HG02973 (cell line): ENCODE results near the gene TCF3.
"Not testable (repeated sequence)": the region's sequence is repeated elsewhere in the genome, so short reads cannot be mapped to it uniquely, and the experiment has no call there.

ENCODE experiments used
- ATAC-seq: cut with Tn5 transposase; IDR thresholded peaks from one replicate; pipeline ENCODE4 v1.9.1; 2021; ENCODE audit warnings: moderate library complexity; ENCODE audit not compliant: unreplicated experiment

TCF3 gene

DNA sequence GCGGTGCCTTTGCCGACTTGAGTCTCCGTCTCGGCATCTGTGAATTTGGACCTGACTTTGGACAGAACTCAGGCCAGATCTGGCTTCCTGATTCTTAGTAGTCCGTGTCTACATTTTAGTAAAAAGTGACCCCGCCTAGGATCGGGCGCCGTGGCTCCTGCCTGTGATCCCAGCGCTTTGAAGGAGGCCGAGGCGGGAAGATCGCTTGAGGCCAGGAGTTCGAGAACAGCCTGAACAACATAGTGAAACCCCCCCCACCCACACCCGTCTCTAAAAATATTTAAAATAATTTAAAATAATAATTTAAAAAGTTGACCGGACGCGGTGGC lies 849 bp upstream of the TCF3 start:
- no peak for ATAC-seq

DNA sequence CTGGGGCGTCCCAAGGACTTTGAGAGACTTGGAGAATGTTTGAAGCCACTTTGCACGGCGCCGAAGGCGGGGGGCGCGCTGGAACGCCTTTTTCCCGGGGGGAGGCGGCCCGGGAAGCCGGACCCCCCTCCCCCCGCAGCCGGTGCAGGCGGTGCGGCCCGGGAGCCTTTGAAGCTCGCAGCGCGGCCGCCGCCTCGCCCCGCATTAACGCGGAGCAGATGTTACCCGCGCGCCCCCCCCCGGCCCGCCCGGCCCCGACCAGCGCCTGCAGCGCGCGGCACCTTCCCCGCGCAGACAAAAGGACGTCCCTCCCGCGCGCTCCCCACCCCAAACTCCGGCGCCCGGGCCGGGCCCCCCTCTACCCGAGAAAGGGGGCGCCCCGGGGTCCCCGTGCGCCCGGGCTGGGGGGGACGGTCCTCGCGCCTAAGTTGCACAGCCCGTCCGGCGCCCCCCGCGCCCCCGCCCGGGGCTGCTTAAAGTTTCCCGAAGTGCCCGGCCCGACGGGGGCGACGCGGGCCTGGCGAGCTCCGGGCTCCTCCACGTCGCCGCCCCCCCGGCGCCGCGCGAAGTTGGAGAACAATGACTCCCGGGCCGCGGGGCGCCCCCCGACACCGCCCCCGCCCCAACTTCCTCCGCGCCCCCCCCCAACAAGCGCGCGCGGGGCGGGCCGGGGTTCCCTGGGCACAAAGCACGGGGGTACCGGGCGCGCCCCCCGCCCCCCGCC lies 685 bp downstream of the TCF3 start:
- no peak for ATAC-seq

DNA sequence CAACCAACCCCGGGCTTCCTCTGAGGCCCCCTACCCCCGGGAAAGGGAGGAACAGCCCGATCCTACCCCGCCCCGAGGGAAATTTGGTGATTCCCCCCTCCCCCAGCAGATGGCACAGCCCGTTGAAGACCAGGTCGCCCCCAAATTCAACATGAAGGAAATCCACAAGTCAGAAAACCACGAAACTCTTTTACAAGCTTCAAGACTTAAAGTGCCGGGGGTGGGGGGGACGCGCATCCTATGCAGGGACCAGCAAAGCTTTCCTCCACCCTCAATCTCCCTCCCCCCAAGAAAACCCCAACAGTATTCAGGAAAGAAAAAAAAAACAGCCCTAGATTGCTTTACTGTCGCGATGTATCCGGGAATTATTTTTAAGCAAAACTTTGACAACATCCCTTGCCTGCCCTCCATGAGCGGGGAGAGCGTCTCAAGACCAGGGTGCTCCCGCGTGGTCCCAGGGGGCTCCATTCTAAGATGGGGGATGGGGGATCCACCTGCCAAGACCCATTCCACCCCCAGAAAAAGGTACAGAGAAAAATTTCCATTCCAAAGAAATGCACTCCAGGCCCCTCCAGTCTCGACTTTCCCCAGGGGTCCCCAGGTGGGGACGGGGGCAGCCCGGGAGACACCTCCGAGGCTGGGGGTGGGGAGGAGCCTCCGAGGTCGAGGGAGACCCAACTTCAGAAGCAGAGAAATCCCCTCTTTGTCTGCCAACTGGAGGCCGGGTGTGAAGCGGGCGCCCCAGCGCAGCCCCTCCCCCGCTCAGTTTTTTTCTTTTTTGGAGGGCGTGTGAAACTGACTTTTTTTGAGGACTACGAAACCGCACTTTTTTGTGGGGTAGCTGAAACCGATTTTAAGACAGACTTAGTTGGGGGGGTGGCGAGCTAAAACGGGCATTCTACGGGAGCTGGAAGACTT lies 1.5 kb downstream of the TCF3 start:
- no peak for ATAC-seq

DNA sequence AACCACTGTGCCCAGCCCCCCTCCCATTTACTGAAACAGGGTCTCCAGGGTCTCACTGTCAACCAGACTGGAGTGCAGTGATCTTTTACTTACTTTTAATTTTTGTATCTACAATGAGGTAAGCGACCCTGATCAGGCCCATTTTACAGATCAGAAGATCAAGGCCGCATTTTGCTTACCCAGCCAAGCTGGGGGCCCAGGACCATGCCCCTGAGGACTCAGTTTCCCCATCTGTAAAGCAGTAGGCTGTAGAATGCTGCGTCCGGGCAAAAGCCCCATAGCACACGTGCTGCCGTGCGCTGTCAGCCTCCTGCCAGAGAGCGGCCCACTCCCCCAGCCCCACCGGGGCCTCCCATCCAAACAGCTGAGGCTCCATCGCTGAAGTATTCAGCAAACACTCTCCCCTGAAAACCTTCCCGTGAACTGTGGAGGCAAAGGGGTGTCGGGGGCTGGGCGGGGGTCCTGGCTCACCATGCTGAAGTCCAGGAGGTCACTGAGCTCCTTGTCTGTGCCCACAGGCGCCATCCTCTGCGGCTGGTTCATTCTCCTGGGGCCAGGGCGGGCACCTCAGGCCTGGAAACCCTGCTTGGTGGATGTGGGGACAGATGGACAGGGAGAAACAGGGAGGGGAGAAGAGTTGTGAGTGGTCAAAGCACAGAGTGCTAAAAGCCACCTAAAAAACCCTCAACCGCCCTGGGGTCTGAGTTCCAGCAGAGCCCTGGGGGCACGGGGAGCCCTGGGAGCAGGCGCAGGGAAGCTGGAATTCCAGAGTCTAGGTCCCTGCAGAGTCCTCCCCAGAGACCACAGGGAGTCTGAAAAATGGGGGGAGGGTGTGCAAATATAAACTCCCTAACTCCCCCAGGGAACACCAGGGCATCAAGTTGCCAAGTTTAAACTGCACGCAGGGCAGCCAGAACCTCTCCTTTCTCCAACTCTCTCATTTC lies 2.4 kb downstream of the TCF3 start:
- no peak for ATAC-seq

DNA sequence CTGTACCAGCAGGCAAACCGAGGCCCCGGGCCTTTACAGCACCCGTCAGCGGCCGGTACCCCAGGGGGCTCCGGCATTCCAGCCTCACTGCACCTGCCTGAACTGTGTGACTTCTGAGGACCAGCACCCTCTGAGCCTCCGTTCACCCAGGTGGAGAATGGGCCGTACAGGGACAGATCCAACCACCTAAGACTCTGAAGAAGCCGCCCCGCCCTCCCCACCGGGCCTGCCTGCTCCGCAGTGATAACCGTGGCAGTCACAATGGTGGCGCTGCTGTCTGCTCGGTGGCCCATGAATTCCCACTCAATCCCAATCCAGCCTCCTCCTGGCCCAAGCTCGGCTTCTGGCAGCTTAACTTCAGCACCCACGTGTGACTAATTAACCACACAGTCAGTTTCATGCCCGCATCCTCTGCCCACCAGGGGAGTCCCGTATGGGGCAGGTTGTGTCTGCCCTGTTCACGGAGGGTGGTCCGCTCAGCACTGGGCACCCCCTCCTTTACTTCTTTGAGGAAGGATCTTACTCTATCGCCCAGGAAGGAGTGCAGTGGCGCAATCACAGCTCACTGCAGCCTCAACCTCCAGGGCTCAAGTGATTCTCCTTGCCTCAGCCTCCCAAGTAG lies 3.4 kb downstream of the TCF3 start:
- ATAC-seq: no peak

DNA sequence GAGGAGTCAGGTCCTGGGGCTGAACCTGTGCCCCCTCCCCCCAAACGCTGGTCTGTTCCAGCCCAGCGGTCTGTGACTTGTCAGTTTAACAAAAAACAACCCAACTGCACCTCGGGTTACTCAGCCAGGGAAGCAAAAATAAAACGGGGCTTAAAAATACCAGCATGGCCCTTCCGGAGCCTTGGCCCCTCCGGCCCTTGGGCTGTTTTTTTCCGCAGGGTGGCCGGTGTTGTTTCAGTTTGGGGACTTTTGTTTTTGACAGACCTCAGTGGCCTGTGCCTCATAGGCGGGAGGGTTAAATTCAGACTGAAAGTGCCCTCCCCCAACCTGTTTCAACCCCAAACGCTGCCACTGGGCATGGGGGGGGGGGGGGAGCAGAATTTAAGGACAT lies 4.0 kb downstream of the TCF3 start:
- no peak for ATAC-seq

DNA sequence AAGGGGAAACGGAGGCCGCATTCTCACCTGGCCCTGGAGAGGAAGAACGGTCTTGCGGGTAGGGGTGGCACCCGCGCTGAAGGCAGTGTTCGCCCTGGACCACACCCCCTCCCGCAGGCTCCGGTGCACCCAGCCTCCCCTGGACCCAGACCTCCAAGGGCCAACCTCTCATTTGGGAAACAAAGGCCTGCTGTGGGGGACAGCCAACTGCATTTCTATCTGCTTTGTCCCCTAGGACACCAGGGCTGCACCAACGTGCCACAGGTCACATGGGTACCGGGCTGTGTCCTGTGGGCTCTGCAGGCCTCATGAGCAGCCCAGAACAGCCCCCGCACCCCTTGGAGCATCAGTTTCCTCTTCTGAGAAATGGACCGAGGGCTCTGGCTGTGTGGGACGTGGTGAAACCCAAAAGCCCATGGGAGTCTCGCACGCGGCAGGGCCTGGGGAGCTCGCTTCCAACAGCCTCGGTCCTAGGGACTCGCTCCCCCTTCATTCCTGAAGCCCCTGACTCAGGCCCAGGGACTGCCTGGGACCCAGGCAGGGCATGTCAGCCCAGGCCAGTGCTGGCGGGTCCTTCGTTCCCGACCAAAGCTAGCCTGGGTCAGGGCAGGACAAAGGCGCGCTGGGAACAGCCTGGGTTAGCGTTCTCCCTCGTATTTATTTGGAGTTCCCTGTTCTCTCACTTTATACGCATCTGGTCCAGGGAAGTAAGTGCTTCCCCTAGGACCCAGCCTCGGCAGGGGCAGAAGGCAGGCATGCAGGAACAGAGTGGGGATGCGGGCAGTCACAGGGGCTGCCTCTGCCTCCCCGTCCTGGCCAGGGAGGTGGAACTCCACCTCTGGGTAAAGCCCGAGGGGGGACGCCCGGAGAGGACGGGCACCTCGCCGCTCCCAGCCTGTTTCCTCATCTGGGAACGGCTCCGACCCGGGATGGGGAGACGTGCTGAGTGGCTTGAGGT lies 4.6 kb downstream of the TCF3 start:
- ATAC-seq: no peak

DNA sequence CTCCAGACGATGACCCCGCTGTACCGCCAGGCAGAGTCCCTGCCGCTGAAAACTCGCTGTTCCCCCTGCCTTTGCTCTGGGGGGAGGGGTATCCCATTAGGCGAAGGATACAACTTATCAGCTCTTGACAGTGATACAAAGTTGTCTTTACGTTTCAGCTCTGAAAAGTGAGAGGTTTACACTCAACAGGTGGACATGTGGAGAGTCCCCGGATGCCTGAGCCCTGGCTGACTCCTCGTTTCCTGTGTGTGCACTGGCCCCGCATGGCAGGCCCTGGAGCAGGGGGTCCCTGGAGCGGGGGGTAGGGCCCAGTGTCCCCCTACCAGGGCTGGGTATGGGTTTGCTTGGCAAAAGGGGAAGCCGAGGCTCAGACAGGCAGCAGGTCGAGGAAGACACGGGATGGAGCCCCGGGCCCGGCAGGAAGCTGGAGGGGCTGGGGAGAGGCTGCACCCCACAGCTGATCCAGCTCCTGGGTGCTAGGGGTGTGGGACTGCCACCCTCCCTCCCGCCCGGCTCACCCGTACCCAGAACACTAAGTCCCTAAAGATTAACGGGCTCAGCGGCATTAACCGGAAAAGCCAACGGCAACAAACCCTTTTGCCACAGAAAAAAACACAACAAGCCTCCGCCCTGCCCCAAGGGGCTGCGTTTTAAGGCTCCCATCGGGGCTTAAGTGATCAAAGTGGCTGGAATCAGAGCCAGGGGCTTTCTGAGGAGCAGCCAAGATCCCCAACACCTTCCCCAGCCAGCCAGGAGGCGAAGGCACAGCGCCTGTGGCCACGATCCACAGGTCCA lies 5.6 kb downstream of the TCF3 start:
- ATAC-seq: no peak

DNA sequence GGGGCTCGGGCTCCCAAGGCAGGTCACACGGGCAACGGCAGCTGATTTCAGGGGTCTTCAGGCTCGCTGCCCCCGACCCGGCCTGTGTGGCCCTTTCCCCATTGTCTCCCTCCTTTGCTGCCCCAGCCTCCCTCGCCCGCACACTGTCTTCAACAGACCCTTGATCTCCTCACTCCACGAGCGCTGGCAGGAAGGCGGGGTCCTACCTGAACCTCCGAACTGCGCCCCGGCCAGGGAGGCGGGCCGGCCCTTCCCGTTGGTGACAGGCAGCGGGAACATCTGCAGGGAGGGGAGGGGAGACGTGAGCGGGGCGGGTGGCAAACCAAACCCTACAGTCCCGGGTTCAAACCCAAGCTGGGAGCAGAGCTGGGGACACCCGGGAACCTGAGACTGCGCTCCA lies 6.3 kb downstream of the TCF3 start:
- no peak for ATAC-seq

DNA sequence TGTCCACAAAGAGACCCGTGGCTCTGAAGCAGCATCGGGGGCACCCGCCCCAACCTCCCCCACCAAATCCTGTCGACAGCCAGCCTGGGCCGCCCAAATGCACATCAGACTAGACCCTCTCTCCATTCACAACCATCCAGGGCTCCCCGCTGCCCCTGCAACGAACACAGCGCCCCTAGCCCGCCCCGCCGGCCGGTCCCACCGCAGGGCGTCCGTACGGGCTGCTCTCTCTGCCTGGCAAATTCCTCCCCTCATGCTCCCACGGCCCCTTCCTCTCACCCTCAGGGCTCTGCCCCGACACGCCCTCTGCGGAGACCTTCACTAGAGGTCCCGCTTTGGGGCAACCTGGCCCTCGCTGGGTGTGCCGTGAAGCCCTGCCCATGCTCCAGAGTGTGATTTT lies 7.1 kb downstream of the TCF3 start:
- ATAC-seq: no peak

DNA sequence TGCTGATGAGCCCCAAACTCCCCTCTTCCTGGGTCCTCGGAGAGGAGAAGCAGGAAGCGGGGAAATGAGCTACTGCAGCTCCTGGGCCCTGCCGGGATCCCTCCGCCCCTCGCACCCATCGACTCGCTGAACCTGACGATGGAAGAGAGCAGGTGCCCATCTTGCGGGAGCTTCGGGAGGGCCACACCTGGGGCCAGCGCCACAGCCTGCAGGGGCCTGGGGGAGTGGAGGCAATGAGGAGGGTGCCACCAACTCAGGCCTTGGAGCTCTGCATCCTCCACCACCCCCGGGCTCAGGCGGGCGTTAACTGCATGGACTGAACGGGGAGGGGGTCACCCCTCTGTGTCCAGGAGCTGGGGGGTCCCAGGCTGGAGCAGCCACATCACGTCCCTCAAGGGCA lies 8.3 kb downstream of the TCF3 start:
- no peak for ATAC-seq

DNA sequence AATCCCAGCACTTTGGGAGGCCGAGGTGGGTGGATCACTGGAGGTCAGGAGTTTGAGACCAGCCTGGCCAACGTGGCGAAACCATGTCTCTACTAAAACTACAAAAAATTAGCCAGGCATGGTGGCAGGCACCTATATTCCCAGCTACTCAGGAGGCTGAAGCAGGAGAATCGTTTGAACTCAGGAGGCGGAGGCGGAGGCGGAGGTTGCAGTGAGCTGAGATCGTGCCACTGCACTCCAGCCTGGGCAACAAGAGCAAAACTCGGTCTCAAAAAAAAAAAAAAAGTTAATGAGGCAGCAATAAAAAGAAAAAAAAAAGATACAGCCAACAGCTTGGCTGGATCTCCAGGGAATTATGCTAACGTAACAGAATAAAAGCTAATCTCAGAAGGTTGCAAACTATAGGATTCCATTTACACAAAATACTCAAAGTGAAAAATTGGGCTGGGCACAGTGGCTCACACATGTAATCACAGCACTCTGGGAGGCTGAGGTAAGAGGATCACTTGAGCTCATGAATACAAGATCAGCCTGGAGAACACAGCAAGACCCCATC lies 11.4 kb downstream of the TCF3 start:
- not testable (repeated sequence) for ATAC-seq

DNA sequence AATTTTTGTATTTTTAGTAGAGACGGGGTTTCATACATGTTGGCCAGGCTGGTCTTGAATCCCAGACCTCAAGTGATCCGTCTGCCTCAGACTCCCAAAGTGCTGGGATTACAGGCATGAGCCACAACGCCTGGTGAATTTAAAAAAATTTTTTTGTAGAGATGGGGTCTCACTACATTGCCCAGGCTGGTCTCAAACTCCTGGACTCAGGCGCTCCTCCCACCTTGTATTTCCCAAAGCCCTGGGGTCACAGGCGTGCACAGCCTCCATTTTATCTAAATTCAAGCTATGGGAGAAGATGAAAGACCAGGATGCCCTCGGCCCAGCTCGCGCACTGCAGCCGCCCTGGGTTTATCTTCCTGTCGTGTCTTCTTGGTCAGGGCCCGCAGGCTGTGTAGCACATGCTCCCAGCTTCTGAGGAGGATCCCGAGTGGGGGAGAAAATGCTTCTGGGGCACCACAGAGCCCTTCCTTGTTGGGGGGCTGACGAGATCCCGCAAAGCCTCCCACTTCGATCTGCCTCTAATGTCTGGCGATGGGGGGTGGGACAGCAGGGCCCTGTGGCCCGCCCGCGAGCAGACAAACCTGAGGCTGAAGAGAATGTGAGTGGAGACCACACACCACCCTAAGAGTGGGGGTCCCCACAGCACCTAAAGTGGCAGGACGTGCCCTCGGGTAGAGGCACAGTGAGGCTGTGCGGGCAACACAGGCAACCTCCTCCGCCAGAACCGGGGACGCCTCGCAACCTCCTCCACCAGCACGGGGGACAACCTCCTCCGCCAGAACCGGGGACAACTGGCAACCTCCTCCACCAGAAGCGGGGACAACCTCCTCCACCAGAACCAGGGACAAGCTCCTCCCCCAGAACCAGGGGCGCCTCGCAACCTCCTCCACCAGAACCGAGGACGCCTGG lies 15.8 kb downstream of the TCF3 start:
- no peak for ATAC-seq

DNA sequence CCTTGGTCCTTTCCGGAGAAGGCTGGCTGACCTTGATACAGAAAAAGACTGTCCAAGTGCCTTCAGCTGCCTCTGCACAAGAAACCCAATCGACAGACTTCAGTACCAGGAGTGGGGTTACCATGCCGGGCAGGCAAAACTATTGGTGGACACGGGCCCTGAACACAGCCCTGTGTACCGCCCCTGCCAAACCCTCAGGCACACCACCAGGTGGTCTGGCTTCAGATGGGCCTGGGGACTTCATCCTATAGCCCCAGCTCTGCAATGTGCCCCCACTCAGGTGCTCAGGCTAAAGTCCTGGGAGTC lies 17.5 kb downstream of the TCF3 start:
- no peak for ATAC-seq

DNA sequence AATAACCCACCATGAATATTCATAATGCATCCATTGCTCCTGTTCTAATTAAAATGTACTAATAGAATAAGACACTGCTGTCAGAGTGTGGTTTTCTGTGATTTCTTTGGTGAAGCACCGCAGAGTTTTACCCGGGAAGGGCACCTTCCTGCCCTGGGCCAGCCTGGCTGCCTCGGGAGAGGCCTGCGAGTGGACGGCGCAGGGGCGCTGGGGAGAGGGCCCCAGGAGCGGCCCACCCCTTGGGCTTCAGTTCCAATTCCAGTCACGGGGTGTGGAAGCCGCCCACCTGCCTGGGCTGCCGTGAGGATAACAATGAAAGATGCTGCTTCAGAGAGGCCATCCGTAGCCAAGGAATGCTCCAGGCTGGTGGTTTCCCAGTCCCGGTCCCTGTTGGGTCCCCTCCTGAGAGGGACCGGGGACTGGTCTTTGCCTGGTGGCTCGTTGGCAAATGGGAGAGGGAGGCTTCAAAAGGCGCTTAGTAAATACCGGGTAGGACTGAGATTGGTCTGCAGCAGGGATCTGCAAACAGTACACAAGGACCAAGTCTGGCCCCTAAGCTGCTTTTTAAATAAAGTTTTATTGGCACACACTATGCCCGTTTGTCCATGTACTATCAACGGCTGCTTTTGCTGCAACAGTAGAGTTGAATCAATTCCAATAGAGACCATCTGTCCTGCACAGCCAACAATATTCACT lies 18.0 kb downstream of the TCF3 start:
- no peak for ATAC-seq

DNA sequence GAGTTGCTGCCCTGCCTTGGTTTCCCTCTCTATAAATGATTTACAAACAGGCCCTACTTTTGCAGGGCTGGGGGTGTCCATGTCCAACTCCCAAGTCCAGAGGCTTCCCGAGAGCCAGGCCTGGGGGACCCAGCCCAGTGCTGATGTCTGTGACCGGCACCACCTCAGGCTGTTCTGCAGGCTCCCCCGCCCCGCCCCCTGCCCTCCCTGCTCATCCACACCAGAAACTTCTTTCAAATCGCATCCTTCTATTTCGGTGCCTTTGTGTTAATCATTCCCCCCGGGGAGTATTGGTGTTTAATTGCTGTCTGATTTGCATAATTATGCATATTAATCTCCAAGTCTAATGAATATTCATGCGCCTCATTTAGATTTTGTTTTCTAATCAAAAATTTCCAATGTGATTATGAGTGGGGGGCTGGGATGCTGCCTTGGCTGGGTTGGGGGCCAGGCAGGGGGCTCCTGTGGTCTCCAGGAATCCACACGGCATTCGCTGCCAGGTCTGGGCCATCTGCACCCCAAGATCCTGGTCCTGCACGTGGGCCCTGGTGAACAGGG lies 19.1 kb downstream of the TCF3 start:
- ATAC-seq: no peak
